ENCODE results near the gene FAM83D.
"Not testable (repeated sequence)": the region's sequence is repeated elsewhere in the genome, so short reads cannot be mapped to it uniquely, and the experiment has no call there.

FAM83D gene

DNA sequence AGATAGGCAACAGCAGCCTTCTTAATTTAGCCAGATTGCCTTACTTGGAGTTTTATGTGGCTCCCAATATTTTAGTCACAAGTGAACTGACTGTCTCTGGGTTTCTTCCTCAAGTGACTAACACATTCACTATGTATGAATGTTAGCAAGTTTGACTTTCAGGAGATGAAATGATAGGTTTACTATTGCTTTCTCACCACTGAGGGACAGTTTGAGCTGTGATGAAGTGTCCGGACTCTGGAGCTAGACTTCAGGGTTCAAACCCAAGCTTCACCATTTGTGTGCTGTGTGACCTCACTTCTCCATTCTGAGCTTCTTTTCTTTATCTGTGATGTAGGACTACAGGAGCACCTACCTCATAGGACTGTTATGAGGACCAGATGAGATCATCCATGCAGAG is 44.1 kb downstream of the FAM83D start:
- no peak for DNase-seq

DNA sequence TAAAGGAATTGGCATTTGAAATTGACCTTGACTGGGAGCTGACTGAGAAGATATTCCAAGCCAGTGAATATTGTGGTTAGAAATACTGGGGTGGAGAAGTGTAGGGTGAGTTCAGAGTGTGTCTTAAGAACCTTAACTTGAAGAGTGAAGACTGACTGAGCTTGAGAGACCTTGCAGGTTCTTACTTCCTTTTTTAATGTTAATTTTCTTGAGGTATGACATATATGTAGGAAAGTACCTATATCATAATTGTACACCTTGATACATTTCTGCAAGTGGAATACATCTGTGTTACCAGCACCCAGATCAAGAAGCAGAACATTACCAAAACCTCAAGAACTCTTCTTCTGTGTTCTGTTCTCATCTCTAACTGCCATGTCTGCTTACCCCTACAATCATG is 46.9 kb downstream of the FAM83D start:
- no peak for DNase-seq

DNA sequence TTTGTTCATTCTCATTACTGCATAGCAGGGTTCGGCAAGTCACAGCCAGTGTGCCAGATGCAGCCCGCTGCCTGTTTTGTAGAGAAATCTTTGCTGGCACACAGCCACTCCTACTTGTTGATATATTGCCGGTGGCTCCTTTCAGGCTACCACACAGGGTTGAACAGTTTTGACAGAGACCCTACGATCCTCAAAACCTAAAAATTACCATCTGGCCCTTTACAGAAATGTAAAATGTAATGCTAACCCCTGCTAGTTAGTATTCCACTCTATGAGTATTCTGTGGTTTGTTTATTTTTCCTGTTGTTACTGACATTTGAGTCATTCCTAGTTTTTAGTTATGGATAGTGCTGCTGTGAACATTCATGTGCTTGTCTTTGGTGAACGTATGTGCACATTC is 47.4 kb downstream of the FAM83D start:
- no peak for DNase-seq

DNA sequence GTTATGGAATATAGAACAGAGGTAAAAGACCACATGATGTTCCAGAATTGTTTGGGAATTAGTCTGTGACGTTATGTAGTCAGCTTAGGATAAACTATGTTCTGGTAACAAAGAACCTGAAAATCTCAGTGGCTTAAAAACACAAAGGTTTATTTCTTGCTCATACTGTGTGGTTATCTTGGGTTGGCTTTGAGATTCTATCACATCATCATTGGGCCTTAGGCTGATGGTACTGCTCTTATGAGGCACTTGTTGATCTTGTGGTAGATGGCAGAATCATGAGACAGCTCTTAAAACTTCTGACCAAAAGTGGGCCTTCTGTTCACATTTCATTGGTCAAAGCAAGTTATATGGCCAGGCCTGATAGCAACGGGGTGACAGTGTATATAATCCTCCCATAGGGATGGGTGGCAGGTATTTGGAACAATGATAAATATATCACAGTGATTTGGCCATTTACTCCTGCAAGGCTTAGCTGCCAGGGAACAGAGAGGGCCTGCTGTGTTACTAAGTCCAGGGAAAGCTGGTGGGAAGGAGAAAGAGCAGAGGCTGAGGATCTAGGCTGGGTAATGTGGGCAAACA is 49.4 kb downstream of the FAM83D start:
- no peak for DNase-seq

DNA sequence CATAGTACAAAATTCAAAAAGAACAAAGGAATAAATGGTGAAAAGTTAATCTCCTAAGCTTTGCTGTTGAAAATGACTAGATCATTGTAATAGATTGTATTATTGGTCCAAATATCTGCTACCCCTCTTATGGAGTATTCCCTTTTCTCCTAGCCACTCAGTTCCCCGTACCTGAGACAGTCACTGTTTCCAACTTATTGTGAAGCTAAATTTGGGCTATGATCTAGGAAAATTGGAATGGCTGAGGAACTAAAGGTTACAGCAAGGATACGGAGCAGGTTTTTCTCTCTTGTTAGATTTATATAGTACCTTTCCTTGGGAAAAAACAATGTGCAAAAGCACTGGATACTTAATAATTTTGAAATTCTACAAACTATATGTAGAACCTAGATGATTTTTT is 53.2 kb downstream of the FAM83D start:
- DNase-seq = no peak

DNA sequence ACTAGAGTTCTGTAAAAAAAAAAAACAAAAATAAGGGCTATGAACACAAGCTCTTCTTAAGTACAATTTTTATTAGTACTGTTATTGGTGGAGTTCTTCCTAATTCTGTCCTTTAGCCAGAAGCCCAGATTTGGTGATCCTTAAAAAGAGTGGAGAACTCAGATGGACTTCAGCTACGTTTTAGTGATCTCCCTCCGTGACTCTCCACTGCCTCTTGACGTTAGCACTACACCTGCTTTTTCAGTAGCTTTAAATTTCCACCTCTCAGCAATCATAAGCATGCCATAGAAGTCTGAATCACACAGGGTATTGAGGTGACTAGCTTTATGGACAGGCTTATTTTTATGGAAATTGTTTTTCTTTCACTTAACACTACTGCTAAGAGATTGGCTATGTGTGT is 53.6 kb downstream of the FAM83D start:
- no peak for DNase-seq

DNA sequence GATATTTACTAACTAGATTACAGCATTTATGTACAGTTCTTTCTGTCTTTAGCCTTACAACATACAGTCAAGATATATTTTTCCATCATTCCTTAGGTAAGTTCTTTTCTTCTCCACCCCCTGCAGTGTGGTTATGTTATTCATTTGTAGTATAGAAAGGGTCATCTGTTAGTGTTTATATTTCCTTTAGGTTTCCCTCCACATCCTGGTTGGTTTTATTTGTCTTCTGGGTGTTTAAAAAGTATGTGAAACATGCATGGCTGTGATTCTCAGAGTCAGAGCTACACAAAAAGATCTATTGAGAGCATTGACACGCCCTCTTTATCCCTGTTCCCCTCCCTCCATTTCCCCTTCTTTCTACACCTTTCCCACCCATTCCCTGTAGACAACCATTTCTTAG is 56.1 kb downstream of the FAM83D start:
- DNase-seq = no peak

DNA sequence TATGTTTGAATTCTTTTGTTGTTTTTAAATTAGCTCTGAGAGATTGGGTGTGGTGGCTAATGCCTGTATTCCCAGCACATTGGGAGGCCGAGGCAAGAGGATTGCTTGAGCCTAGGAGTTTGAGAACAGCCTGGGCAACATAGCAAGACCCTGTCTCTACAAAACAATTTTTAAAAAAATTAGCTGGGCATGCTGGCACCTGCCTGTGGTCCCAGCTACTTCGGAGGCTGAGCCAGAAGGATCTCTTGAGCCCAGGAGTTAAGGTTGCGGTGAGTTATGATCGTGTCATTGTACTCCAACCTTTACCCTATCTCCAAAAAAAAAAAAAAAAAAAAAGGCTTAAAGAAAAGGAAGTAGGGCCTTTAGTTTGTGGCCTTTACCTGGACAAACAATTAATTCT is 58.8 kb downstream of the FAM83D start:
- DNase-seq = no peak

DNA sequence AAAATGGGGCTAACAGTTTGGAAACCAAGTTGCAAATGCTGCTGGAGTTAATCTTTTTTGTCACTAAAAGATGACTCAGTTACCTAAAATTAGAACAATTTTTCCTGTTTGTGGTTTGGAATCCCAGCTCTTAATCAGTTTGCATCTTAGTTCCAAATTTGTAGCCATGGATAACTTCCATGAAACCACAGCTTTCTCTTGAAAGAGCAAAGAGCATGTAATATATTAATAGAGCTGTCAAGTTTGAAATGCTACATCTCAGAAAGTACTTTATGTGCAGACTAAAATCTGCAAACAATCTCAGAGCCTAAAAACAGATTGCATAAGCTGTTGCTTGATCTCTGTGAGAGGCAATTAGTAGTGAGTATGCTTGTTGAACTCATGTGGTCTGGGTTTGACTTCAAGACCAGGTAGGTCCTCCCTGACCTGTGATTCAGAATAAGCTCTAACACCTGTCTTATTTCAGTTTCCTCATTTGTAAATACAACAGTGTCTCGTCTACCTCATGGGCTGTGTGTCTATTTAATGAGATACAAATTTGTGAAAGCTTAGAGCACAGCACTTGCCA is 59.5 kb downstream of the FAM83D start:
- DNase-seq = no peak

DNA sequence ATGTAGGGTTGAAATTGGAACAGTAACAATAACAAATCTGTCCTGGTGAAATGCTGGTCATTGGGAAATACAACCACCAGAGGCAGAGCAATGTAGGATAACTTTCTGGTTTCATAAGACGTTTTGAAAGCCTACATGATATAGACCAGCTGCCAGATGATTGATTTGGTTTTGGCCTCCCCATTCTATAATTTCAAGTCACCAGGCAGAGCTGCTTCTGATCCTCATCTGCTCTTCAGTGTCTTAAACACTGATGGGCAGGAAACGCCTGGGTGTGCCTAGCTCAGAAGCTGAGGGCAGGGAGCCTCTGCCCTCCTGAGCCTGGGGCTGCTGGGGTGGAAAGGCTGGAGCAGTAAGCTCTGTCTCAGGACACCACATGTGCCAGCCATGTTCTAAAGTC is 60.4 kb downstream of the FAM83D start:
- DNase-seq = no peak

DNA sequence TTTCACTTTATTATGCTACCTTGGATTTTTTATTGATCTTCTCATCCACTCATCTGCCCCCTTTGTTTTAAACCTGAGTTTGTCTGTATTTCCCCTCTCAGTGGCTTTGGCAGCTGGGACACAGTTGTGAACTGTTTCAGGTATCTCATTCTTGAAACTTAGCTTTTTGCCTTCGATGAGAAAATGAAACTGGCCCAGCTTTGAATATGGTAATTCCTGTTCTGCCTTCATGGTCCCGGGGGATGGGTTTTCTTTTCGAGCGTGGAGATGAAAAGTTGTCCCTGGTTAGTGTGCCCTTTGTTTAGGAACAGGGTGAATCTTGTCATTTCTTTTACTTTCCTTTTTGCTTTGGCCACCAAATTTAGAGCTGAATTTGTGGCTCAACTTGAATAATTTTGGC is 61.6 kb downstream of the FAM83D start:
- no peak for DNase-seq

DNA sequence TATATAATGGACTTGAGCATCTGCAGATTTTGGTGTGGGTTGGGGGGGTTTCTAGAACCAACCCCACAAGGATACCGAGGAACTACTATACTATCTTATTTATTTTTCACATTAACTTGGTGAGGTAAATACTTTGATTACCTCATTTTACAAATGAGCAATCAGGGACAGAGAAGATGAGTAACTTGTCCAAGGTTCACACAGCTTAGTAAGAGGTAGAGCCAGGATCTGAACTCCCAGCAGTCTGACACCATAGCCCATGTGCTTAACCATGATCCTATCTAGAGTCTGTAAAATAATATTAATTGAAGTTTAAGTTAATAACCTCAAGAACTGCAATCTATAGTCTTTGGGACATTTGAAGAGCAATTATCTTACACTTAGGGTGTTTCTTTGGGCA is 64.5 kb downstream of the FAM83D start:
- no peak for DNase-seq

DNA sequence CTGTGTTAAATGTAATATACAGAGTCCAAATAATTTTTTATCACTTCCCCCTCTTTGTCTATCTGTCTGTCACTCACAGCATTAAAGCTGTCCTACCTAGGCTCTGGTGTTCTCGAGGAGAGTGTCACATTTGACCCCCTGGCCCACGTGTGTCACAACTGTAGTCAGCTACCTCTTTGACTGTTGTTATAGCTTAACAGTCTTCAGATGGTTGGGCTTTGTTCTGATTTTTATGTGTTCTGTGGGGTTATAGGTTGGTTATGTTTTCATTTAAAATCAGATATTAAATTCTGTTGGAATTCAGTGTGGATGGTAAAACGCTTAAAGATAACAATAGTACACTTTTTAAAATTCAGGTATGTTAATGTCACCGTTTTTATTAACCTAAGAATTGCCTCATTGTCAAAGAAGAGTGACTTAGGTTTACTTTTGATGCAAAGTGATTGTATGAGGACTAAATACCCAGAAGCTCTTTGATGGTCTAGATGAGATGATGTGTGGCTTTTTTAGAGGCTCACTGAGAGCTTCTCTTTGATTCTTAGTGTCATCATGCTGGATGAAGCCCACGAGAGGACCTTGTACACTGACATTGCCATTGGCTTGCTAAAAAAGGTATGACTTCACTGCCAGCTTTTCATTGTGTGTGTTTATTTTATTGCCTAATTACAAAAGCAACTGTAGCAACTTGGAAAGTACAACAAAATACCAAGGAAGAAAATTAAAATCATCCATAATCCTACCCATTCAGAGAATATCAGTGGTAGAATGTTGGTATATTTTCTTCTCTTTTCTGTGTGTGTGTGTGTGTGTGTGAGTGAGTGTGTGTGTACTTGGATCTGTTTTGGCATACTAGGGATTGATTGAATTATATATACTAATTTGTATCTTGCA is 65.8 kb downstream of the FAM83D start:
- no peak for DNase-seq

DNA sequence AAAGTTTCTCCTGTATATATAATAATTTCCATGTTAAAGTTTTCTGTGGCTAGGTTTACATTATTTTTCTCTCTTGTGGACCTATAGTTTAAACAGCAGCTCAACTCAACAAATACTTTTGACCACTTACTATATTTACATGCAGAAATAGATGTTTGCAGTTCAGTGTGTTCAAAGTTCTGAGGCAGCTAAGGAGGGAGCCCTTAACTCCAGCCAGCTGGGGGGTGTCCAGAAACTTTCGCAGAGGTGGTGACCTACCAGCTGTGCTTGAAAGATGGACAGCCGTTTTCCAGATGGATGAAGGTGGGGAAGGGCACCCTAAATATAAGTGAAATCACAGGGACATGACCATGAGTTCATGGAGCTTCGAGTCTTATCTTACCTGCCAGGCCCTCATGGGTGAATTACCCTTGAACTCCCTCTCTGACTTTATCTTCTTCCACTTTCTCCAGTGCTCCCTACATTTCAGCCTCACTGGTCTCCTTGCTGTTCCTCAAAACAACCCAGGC is 69.4 kb downstream of the FAM83D start:
- no peak for DNase-seq

DNA sequence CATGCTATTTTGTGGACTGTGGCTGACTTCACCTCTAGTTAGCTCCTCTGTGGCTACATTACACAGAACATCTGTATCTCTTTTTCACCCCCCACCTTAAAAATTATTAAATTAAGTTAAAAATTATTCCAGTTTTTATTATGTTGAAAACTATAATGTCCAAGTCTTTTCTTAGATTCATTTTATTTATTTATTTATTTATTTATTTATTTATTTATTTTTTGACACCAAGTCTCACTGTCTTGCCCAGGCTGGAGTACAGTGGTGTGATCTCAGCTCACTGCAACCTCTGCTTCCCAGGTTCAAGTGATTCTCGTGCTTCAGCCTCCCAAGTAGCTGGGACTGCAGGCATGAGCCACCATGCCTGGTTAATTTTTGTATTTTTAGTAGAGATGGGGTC is 70.6 kb downstream of the FAM83D start:
- DNase-seq = not testable (repeated sequence)

DNA sequence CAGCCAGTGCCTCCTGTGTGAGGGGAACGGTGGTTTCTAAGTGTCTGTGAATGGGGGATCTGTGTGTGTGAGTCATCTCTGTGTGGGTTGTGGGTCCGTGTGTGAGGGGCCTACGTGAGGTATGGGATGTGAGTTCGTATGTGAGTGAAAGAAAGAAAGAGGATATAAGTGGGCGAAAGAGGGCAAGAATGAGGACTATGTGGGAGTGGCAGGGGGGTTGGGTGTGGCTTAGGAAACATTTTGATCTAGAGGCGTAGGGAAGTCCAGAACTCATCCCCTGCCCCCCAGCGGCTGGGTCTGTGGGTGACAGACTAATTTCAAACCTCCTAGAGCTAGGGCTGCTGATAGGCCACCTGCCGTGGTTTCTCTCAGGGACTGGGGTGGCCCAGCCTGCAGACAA is 71.4 kb downstream of the FAM83D start:
- DNase-seq = peak; percentile 6

DNA sequence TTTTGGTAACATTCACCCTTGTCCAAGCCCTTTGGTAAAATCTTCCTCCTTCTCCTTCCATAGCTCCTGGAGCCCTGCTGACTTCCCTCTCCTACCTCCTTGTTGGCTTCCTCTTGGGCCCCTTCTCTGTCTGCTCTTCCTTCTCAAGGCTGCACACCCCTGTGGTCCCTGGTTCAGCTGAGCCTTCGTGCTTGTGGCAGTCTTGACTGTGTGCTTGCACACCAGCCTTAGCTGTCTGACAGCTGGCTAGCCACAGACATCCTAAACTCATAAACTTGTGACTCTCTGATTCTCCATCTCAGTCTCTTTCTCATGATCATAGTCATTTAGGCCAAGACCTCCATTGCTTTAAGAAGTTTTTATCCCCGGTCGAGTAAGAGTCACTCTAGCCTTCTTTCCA is 73.0 kb downstream of the FAM83D start:
- no peak for DNase-seq

DNA sequence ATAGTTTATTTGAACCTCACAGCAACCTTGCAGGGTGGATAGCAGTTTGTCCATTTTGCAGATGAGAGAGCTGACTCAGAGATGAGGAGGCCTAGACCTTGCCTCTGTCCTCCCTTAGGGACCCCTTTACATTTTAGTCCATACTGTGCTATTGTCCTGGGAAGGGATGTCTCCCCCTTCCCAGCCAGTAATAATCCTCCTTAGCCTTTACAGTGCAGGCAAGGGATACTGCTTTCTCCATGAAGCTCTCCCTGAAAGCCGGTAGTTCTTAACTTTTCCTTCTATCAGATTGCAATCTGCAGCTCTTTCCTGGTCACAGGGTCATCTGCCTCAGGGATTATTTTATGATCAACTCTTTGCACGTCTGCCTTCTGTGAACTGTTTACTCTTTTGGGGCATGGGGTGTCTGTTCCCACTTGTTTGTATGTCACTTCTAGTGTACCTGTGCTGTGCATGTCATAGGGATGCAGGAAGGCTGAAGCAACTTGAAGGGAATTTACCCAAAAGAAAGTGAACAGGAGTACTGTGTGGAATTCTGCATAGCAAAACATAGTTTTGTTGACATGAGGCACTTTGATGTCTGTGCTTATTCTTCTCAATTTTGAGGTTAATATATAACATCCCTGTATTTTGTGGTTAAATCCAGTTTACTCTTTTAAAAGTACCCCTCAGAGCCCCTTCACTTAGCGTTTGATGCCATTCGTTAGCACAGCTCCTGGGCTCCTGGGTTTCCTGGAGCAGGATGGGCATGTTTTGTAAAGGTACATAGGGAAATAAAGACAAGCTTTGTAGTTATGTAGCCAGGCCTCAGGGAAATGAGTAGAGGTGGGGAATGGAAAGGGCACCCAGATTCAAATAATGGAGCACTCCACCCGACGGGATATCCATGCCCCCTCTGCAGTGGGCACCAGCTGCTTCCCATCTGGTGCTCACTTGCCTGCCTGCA is 74.0 kb downstream of the FAM83D start:
- DNase-seq = no peak
